ENCODE measurements around the gene LARGE2. TPM values are rescaled to one million over a fixed set of nuclear protein-coding genes. Genes with fewer than 3 reads are reported as not detected.

The LARGE2 gene
- total RNA-seq, 2 donors from 2014 or later: 0.32 to 0.50 TPM

- DNase-seq: no peak
- no peak for ATAC-seq
- intact Hi-C loops (cut with DNase I): no loop called here
These were observed 12.6 kb upstream of the LARGE2 start for GRCh38 chr11:45909594-45910475.

GRCh38 chr11:45910623-45911022 is 11.8 kb upstream of the LARGE2 start:
- ATAC-seq: no peak
- no peak for DNase-seq
- intact Hi-C loops (cut with DNase I): no loop called here

- DNase-seq: no peak
- intact Hi-C loops (cut with DNase I): no loop called here
- ATAC-seq: peak in 1 of 2 donors; percentile 2
These were observed 8.9 kb upstream of the LARGE2 start for GRCh38 chr11:45913514-45913913.

- no peak for DNase-seq
- intact Hi-C loops (cut with DNase I): no loop called here
- ATAC-seq: no peak
These were observed 8.4 kb upstream of the LARGE2 start for GRCh38 chr11:45913942-45914635.

GRCh38 chr11:45915446-45915845 is 7.0 kb upstream of the LARGE2 start:
- DNase-seq: no peak
- intact Hi-C loops (cut with DNase I): no loop called here
- no peak for ATAC-seq

GRCh38 chr11:45917286-45917622 is 5.2 kb upstream of the LARGE2 start:
- no peak for ATAC-seq
- peak; percentile 26 for DNase-seq
- intact Hi-C loops (cut with DNase I): no loop called here

- ATAC-seq: peak; percentile 91 to 95
- intact Hi-C loops (cut with DNase I): no loop called here
- DNase-seq: peak; percentile 98
These were observed 4.7 kb upstream of the LARGE2 start, which contains the start of gene PEX16 for GRCh38 chr11:45917623-45918330. TSS of gene PEX16 (minus strand) at chr11:45917877. CDS start at chr11:45917811, 66 bp downstream.

GRCh38 chr11:45918331-45918941 is 4.0 kb upstream of the LARGE2 start:
- ATAC-seq: peak; percentile 80 to 89
- intact Hi-C loops (cut with DNase I): no loop called here

GRCh38 chr11:45918962-45919675 is 3.3 kb upstream of the LARGE2 start:
- ATAC-seq (no peak), DNase-seq (peak; percentile 16)
- intact Hi-C loops (cut with DNase I): no loop called here

More at GRCh38 chr11:45918331-45918941, 4.0 kb upstream of the LARGE2 start:
- DNase-seq: peak; percentile 87

GRCh38 chr11:45919806-45920530 is 2.5 kb upstream of the LARGE2 start:
- DNase-seq: peak; percentile 30
- ATAC-seq: no peak
- intact Hi-C loops (cut with DNase I): no loop called here

GRCh38 chr11:45920531-45921477 is 1.7 kb upstream of the LARGE2 start:
- intact Hi-C loops (cut with DNase I): no loop called here
- no peak for ATAC-seq
- peak; percentile 10 for DNase-seq

GRCh38 chr11:45921561-45922424 is 663 bp upstream of the LARGE2 start:
- intact Hi-C loops (cut with DNase I): no loop called here
- ATAC-seq (no peak), DNase-seq (no peak)

GRCh38 chr11:45924036-45924915 is 1.8 kb downstream of the LARGE2 start:
- no peak for ATAC-seq
- DNase-seq: no peak
- intact Hi-C loops (cut with DNase I): no loop called here

GRCh38 chr11:45924927-45925326 is 2.5 kb downstream of the LARGE2 start:
- DNase-seq: no peak
- no peak for ATAC-seq
- intact Hi-C loops (cut with DNase I): no loop called here

GRCh38 chr11:45925550-45925949 is 3.1 kb downstream of the LARGE2 start:
- intact Hi-C loops (cut with DNase I): no loop called here
- ATAC-seq (no peak), DNase-seq (no peak)

Data from left cardiac atrium (tissue), 4 donors.